ENCODE measurements around the gene KRIT1. TPM values are rescaled to one million over a fixed set of nuclear protein-coding genes. Genes with fewer than 3 reads are reported as not detected.
A peak's percentile ranks its signal among the peaks of the same experiment; 100 is the strongest.

The KRIT1 gene
- total RNA-seq, 1 donor from 2014 or later, result 43.5 TPM

DNA sequence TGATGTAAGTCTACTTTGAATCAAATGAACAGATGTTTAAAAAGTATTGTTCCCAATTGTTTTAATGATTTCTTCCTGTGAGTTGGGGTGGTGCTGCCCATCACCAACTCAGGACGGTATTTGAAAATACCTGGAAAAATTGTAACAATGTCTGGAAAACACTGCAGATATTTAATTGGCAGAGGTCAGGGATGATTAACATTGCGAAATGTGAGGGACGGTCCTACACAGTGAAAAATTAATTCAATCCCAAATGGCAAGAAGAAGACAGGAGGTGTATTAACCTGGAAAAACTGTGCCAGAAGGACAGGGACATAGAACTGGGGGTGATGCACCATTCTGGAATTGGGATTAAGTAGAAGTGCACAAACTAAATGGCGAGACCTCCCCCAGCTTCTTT, 29.6 kb upstream of the KRIT1 start:
- peaks cover 4% of the 10 kb centered on the region for H3K9me3 Mint-ChIP-seq
- H3K36me3 Mint-ChIP-seq, result peaks cover 9% of the 10 kb centered on the region
- H3K4me3 Mint-ChIP-seq, result no peak overlapping the region
- no peak for DNase-seq (ENCODE audit: extremely low spot score, unreplicated experiment)
- peaks cover 13% of the 10 kb centered on the region for H3K4me1 Mint-ChIP-seq (ENCODE audit: unreplicated experiment)
- H3K27me3 Mint-ChIP-seq, result no peaks in the 10 kb centered on the region
- H3K27ac Mint-ChIP-seq, result no peak overlapping the region
- TF ChIP-seq, protein P1, sequence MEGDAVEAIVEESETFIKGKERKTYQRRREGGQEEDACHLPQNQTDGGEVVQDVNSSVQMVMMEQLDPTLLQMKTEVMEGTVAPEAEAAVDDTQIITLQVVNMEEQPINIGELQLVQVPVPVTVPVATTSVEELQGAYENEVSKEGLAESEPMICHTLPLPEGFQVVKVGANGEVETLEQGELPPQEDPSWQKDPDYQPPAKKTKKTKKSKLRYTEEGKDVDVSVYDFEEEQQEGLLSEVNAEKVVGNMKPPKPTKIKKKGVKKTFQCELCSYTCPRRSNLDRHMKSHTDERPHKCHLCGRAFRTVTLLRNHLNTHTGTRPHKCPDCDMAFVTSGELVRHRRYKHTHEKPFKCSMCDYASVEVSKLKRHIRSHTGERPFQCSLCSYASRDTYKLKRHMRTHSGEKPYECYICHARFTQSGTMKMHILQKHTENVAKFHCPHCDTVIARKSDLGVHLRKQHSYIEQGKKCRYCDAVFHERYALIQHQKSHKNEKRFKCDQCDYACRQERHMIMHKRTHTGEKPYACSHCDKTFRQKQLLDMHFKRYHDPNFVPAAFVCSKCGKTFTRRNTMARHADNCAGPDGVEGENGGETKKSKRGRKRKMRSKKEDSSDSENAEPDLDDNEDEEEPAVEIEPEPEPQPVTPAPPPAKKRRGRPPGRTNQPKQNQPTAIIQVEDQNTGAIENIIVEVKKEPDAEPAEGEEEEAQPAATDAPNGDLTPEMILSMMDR (conservative IDR thresholded peaks at IDR 0.05), result no peak

DNA sequence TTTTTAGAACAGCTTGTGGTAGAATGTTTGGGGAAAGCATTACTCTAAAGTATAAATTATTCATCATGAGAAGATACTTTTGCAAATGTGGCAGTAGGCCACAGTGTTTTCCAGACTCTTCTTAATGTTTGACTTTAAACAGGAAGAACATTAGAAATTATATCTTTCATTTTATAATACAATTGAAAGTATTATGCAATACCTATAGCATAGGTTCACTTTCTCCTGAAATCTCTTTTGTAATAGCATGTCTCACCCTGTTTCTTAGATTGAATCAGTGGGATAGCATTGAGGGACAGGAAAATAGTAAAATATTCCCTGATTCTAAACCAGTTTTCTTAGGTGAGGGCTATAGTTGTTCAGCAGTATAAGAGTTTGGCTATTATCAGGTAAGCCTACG, 23.2 kb upstream of the KRIT1 start:
- TF ChIP-seq, protein P1 (conservative IDR thresholded peaks at IDR 0.05), result no peak
- Mint-ChIP-seq H3K4me3 (no peak overlapping the region), H3K36me3 (peaks cover 4% of the 10 kb centered on the region), H3K27ac (no peak overlapping the region), H3K4me1 (ENCODE audit: unreplicated experiment) (no peaks in the 10 kb centered on the region), H3K9me3 (peaks cover 4% of the 10 kb centered on the region), H3K27me3 (no peaks in the 10 kb centered on the region)
- DNase-seq (ENCODE audit: extremely low spot score, unreplicated experiment), result no peak

DNA sequence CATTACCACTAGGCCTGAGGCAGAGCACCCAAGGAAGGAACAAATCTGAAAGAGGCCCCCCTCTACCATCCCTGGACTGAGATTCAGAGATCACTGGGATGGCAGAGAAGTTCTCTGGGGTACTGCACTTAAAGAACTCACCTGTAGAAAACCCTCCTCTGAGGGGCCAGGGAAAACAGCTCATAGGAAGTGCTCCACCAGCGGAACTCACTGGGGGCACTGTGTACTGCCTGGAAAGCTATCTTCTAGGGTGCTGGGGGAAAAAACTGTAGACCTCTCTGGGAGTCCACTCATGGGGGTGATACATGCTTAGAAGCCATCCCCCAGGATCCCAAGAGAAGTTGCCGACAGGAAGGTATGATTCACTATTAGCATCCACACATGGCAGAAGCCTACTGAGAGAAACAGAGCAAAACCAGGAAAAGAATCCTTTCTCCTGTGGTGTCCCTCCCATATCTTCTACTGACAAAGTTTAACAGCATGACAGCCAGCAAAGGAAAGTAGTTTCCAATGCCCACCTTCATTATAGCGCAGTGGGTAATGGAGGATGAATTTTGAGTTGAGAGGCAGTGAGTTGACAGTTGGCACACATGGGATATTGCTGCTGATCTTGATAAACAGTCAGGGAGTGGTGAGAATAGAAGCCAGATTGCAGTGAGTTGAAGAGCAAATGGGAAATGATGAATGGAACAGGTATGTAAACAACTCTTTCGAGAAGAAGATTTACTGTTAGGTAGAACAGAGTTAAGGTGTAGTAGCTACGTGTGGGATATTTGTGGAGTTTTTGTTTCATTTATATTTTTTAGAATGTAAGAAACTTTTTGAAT, 20.9 kb upstream of the KRIT1 start:
- Mint-ChIP-seq H3K27me3 (no peaks in the 10 kb centered on the region), H3K4me3 (no peak overlapping the region), H3K36me3 (peaks cover 2% of the 10 kb centered on the region), H3K9me3 (no peaks in the 10 kb centered on the region), H3K27ac (no peak overlapping the region), H3K4me1 (ENCODE audit: unreplicated experiment) (no peaks in the 10 kb centered on the region)
- TF ChIP-seq, protein P1 (conservative IDR thresholded peaks at IDR 0.05), result no peak
- no peak for DNase-seq (ENCODE audit: extremely low spot score, unreplicated experiment)

DNA sequence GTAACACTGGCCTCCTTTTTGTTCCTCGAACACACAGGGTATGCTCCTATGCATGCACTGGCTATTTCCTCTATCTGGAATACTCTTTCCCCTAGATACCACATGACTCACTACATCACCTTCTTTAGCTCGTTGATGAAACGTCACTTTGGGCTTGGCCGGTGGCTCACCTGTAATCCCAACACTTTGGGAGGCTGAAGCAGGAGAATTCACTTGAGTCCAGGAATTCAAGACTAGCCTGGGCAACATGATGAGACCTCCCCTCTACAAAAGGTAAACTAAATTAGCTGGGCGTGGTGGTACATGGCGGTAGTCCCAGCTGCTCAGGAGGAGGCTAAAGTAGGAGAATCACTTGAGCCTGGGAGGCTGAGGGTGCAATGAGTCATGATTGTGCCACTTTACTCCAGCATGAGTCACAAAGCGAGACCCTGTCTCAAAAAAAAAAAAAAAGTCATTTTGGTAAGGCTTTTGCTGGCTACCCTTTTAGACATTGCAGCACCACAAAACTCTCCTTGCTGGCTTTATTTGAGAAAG, 14.6 kb upstream of the KRIT1 start:
- no peak for DNase-seq (ENCODE audit: extremely low spot score, unreplicated experiment)

DNA sequence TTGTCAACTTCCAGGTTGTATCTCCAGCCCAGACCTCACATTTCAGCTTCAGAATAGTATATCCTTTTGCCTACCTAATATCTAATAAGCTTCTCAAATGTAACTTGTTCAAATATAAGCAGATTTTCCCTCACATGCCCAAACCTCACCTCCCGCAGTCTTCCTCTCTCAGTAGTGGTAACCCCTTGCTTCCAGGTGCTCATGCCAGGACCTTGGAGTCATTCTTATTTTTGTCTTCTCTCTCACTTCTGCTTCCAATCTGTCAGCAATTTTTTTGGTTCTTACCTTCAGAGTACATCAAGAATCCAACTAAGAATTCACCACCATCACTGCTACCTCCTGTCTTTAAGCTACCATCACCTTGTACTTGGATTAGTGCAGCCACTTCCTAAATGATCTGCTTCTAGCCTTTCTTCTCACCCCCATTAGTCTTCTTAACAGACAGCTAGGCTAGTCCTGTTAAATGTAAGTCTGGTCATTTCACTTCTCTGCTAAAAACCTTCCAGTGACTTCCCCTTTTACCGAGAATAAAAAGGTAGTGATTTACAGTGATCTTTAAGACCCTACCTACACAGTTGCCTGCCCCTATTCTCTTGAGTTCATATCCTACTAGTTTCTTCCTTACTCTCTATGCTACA, 14.0 kb upstream of the KRIT1 start:
- H3K27ac Mint-ChIP-seq, result peak overlapping the region; percentile 10
- no peak for DNase-seq (ENCODE audit: extremely low spot score, unreplicated experiment)
- TF ChIP-seq, protein P1 (conservative IDR thresholded peaks at IDR 0.05), result no peak
- H3K36me3 Mint-ChIP-seq, result peaks cover 21% of the 10 kb centered on the region
- no peak overlapping the region for H3K4me3 Mint-ChIP-seq
- H3K9me3 Mint-ChIP-seq, result no peaks in the 10 kb centered on the region
- H3K27me3 Mint-ChIP-seq, result no peaks in the 10 kb centered on the region
- no peaks in the 10 kb centered on the region for H3K4me1 Mint-ChIP-seq (ENCODE audit: unreplicated experiment)

More for the DNA sequence above, 14.6 kb upstream of the KRIT1 start:
- no peaks in the 10 kb centered on the region for H3K9me3 Mint-ChIP-seq
- no peak overlapping the region for H3K4me3 Mint-ChIP-seq
- H3K27ac Mint-ChIP-seq, result peak overlapping the region; percentile 10
- peaks cover 16% of the 10 kb centered on the region for H3K36me3 Mint-ChIP-seq
- no peaks in the 10 kb centered on the region for H3K4me1 Mint-ChIP-seq (ENCODE audit: unreplicated experiment)
- H3K27me3 Mint-ChIP-seq, result no peaks in the 10 kb centered on the region
- TF ChIP-seq, protein P1 (conservative IDR thresholded peaks at IDR 0.05), result no peak
